ENCODE data around the gene RPL39.
"Not testable (repeated sequence)": the region's sequence is repeated elsewhere in the genome, so short reads cannot be mapped to it uniquely, and the experiment has no call there.

The RPL39 gene

GRCh38 chrX:119791437-119792231 is at the start of gene RPL39:
Gene RPL39, minus strand, starts transcription at chrX:119791630. Its CDS starts 54 bp downstream, at chrX:119791576.
- DNase-seq (ENCODE audit: low read depth), result peak; percentile 62
- TF ChIP-seq, protein P1, sequence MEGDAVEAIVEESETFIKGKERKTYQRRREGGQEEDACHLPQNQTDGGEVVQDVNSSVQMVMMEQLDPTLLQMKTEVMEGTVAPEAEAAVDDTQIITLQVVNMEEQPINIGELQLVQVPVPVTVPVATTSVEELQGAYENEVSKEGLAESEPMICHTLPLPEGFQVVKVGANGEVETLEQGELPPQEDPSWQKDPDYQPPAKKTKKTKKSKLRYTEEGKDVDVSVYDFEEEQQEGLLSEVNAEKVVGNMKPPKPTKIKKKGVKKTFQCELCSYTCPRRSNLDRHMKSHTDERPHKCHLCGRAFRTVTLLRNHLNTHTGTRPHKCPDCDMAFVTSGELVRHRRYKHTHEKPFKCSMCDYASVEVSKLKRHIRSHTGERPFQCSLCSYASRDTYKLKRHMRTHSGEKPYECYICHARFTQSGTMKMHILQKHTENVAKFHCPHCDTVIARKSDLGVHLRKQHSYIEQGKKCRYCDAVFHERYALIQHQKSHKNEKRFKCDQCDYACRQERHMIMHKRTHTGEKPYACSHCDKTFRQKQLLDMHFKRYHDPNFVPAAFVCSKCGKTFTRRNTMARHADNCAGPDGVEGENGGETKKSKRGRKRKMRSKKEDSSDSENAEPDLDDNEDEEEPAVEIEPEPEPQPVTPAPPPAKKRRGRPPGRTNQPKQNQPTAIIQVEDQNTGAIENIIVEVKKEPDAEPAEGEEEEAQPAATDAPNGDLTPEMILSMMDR (conservative IDR thresholded peaks at IDR 0.05; ENCODE audit: low read depth, low read length), result no peak
- peak within 1 kb of the TSS; percentile 86 for H3K4me3 ChIP-seq (ENCODE audit: low read length)

- no peak for DNase-seq (ENCODE audit: low read depth)
- TF ChIP-seq, protein P1 (conservative IDR thresholded peaks at IDR 0.05; ENCODE audit: low read depth, low read length), result no peak
- no peak overlapping the region for H3K4me3 ChIP-seq (ENCODE audit: low read length)
Observed at GRCh38 chrX:119833905-119834304, 42.5 kb upstream of the RPL39 start.

DNA sequence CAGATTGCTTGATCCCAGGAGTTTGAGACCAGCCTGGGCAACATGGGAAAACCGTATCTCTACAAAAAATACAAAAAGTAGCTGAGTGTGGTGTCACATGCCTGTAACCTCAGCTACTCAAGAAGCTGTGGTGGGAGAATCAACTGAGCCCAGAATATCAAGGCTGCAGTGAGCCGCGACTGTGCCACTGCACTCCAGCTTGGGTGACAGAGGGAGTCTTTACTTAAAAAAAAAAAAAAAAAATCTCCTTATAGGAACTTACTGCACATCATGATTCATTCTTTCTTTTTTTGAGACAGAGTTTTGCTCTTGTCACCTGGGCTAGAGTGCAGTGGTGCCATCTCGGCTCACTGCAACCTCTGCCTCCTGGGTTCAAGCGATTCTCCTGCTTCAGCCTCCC is 37.0 kb upstream of the RPL39 start:
- TF ChIP-seq, protein P1 (conservative IDR thresholded peaks at IDR 0.05; ENCODE audit: low read depth, low read length), result no peak
- DNase-seq (ENCODE audit: low read depth), result no peak

DNA sequence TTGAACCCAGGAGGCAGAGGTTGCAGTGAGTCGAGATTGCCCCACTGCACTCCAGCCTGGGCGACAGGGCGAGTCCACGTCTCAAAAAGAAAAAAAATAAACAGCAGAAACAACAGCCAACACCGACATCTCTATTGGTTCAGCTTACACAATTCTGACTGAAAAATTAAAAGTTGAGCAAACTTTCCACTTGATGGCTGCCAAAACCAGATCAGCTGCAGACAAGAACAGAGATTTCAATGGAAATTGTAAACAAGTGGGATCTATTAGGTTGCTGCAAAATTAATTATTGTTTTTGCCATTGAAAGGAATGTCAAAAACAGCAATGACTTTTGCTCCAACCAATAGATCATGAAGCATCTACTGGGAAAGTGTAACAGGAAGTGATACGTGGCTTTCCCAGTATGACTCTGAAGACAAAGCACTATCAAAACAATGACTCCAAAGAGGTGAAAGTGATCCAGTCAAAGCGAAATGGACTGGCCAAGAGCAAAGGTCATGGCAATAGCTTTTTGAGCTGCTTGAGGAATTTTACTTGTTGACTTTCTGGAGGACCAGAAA is 35.0 kb upstream of the RPL39 start:
- H3K4me3 ChIP-seq (ENCODE audit: low read length), result no peak overlapping the region
- no peak for DNase-seq (ENCODE audit: low read depth)
- TF ChIP-seq, protein P1 (conservative IDR thresholded peaks at IDR 0.05; ENCODE audit: low read depth, low read length), result no peak

More for the DNA sequence above, 37.0 kb upstream of the RPL39 start:
- H3K4me3 ChIP-seq (ENCODE audit: low read length), result no peak overlapping the region

GRCh38 chrX:119824221-119824620 is 32.8 kb upstream of the RPL39 start:
- DNase-seq (ENCODE audit: low read depth); H3K4me3 ChIP-seq (ENCODE audit: low read length): not testable (repeated sequence)

- DNase-seq (ENCODE audit: low read depth); H3K4me3 ChIP-seq (ENCODE audit: low read length): not testable (repeated sequence)
Observed at GRCh38 chrX:119821703-119822102, 30.3 kb upstream of the RPL39 start.

- H3K4me3 ChIP-seq (ENCODE audit: low read length), result no peak overlapping the region
- TF ChIP-seq, protein P1 (conservative IDR thresholded peaks at IDR 0.05; ENCODE audit: low read depth, low read length), result no peak
- peak; percentile 85 for DNase-seq (ENCODE audit: low read depth)
Observed at GRCh38 chrX:119817130-119817690, 25.8 kb upstream of the RPL39 start.

GRCh38 chrX:119816300-119816699 is 24.9 kb upstream of the RPL39 start:
- DNase-seq (ENCODE audit: low read depth), result no peak
- no peak overlapping the region for H3K4me3 ChIP-seq (ENCODE audit: low read length)
- TF ChIP-seq, protein P1 (conservative IDR thresholded peaks at IDR 0.05; ENCODE audit: low read depth, low read length), result no peak

All from retinal pigment epithelial cell (primary cell).